Measurements from ENCODE around the gene BET1L.

The BET1L gene

GRCh38 chr11:207208-207862 lies at the start of gene BET1L, which contains the start of gene RIC8A:
Gene BET1L, minus strand, starts transcription at chr11:207399. Its CDS starts 78 bp downstream, at chr11:207321.
Gene RIC8A, plus strand, starts transcription at chr11:207708. Its CDS starts 1,147 bp downstream, at chr11:208855.
- Histone ChIP-seq H3K27ac (ENCODE audit: low read depth, low read length, poor library complexity, severe bottlenecking) (peak within 1 kb of the TSS; percentile 94), H3K36me3 (ENCODE audit: insufficient read depth, low read length) (peaks cover 59% of the 10 kb centered on the region), H2AFZ (ENCODE audit: low read length) (no peak within 1 kb of the TSS), H3K9me2 (ENCODE audit: low read depth, low read length) (no peaks in the 10 kb centered on the region), H3F3A (ENCODE audit: insufficient read depth, low read length) (no peaks in the 10 kb centered on the region), H3K4me3 (ENCODE audit: low read depth, low read length, poor library complexity, severe bottlenecking) (peak within 1 kb of the TSS; percentile 70), H3K9me3 (ENCODE audit: low read length) (no peaks in the 10 kb centered on the region), H3K4me1 (ENCODE audit: insufficient read depth, low read length, severe bottlenecking) (peaks cover 26% of the 10 kb centered on the region), H3K9ac (ENCODE audit: low read length) (peak within 1 kb of the TSS; percentile 90), H3K27me3 (ENCODE audit: insufficient read depth, low read length) (no peaks in the 10 kb centered on the region), H3K4me2 (ENCODE audit: low read length) (peak within 1 kb of the TSS; percentile 68), H3K79me2 (ENCODE audit: insufficient read depth, low read length) (no peaks in the 10 kb centered on the region), H4K20me1 (ENCODE audit: insufficient read depth, low read length) (no peaks in the 10 kb centered on the region)
- no peak for TF ChIP-seq CTCF (IDR thresholded peaks at IDR 0.05; ENCODE audit: low read length)
- TF ChIP-seq EZH2 (IDR thresholded peaks at IDR 0.05; ENCODE audit: borderline replicate concordance, low read length), result no peak

- H3K9ac ChIP-seq (ENCODE audit: low read length), result no peak overlapping the region
- no peak overlapping the region for H3K27ac ChIP-seq (ENCODE audit: low read depth, low read length, poor library complexity, severe bottlenecking)
These were observed 48.6 kb upstream of the BET1L start for GRCh38 chr11:255816-256215.

GRCh38 chr11:255176-255575 lies 48.0 kb upstream of the BET1L start:
- TF ChIP-seq CTCF (IDR thresholded peaks at IDR 0.05; ENCODE audit: low read length) (no peak), EZH2 (IDR thresholded peaks at IDR 0.05; ENCODE audit: borderline replicate concordance, low read length) (no peak)
- Histone ChIP-seq H3K79me2 (ENCODE audit: insufficient read depth, low read length) (no peaks in the 10 kb centered on the region), H3K36me3 (ENCODE audit: insufficient read depth, low read length) (peaks cover 36% of the 10 kb centered on the region), H3K4me1 (ENCODE audit: insufficient read depth, low read length, severe bottlenecking) (peaks cover 16% of the 10 kb centered on the region), H3K9me2 (ENCODE audit: low read depth, low read length) (no peaks in the 10 kb centered on the region), H3K27ac (ENCODE audit: low read depth, low read length, poor library complexity, severe bottlenecking) (no peak overlapping the region), H3K4me3 (ENCODE audit: low read depth, low read length, poor library complexity, severe bottlenecking) (no peak overlapping the region), H4K20me1 (ENCODE audit: insufficient read depth, low read length) (no peaks in the 10 kb centered on the region), H3K27me3 (ENCODE audit: insufficient read depth, low read length) (no peaks in the 10 kb centered on the region), H3F3A (ENCODE audit: insufficient read depth, low read length) (no peaks in the 10 kb centered on the region), H3K4me2 (ENCODE audit: low read length) (no peak overlapping the region), H3K9ac (ENCODE audit: low read length) (no peak overlapping the region), H3K9me3 (ENCODE audit: low read length) (no peaks in the 10 kb centered on the region), H2AFZ (ENCODE audit: low read length) (no peak overlapping the region)

More at GRCh38 chr11:255816-256215, 48.6 kb upstream of the BET1L start:
- no peaks in the 10 kb centered on the region for H3K27me3 ChIP-seq (ENCODE audit: insufficient read depth, low read length)
- no peaks in the 10 kb centered on the region for H3F3A ChIP-seq (ENCODE audit: insufficient read depth, low read length)
- no peak overlapping the region for H2AFZ ChIP-seq (ENCODE audit: low read length)
- no peak overlapping the region for H3K4me3 ChIP-seq (ENCODE audit: low read depth, low read length, poor library complexity, severe bottlenecking)
- no peak for TF ChIP-seq CTCF (IDR thresholded peaks at IDR 0.05; ENCODE audit: low read length)
- TF ChIP-seq EZH2 (IDR thresholded peaks at IDR 0.05; ENCODE audit: borderline replicate concordance, low read length), result no peak
- peaks cover 16% of the 10 kb centered on the region for H3K4me1 ChIP-seq (ENCODE audit: insufficient read depth, low read length, severe bottlenecking)
- no peaks in the 10 kb centered on the region for H3K9me2 ChIP-seq (ENCODE audit: low read depth, low read length)
- no peaks in the 10 kb centered on the region for H3K79me2 ChIP-seq (ENCODE audit: insufficient read depth, low read length)
- H3K9me3 ChIP-seq (ENCODE audit: low read length), result no peaks in the 10 kb centered on the region
- H4K20me1 ChIP-seq (ENCODE audit: insufficient read depth, low read length), result no peaks in the 10 kb centered on the region
- peaks cover 30% of the 10 kb centered on the region for H3K36me3 ChIP-seq (ENCODE audit: insufficient read depth, low read length)
- no peak overlapping the region for H3K4me2 ChIP-seq (ENCODE audit: low read length)

All from OCI-LY1 (cell line).